ENCODE data around the gene ERVH48-1.
"Not testable (repeated sequence)": the region's sequence is repeated elsewhere in the genome, so short reads cannot be mapped to it uniquely, and the experiment has no call there.

Gene ERVH48-1

DNA sequence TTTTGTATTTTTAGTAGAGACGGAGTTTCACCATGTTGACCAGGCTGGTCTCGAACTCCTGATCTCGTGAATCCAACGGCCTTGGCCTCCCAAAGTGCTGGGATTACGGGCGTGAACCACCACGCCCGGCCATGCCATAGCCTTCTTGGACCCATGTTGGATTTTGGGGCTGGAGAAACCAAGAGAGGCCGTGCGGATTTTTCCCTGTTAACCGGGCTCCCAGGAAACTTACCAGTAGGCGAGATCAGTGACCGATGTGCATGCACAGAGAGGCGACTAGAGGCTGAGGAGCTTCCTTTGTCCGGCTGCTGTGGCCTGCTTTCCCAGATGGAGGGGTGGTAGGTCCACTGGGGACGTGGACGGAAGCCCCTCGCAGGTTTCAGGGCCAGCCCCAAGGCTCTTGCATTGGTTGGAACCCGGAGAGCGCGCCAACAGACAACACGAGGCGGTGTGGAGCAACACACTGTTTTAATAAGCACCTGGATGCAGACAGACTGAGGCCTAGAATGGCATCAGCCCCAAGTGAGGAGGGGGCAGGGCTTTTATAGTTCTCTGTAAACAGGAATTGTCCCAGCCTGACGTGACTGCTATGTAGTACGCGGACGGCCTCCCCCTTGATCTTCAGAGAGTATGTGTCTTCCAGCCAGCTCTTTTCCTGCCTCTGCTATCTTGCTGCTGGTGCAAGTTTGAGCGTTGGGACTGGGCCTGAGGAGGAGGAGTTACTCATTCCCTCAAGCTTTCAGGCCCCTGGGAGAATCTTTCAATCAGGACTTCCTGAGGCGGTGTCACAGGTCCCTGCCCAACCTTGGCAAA is at the start of gene ERVH48-1:
Gene ERVH48-1, minus strand, starts transcription at position 517 of the 813 bp plus-strand sequence. CDS start 6,624 bp downstream, outside the sequence.
- no peak for DNase-seq (ENCODE audit: low spot score)

- DNase-seq (ENCODE audit: low spot score): peak; percentile 98
Observed at GRCh38 chr21:42973991-42974831, 48.8 kb upstream of the ERVH48-1 start, which contains the start of gene PKNOX1. Gene PKNOX1 (plus strand): TSS chr21:42974562. CDS start chr21:43004382, 29,820 bp downstream.

DNA sequence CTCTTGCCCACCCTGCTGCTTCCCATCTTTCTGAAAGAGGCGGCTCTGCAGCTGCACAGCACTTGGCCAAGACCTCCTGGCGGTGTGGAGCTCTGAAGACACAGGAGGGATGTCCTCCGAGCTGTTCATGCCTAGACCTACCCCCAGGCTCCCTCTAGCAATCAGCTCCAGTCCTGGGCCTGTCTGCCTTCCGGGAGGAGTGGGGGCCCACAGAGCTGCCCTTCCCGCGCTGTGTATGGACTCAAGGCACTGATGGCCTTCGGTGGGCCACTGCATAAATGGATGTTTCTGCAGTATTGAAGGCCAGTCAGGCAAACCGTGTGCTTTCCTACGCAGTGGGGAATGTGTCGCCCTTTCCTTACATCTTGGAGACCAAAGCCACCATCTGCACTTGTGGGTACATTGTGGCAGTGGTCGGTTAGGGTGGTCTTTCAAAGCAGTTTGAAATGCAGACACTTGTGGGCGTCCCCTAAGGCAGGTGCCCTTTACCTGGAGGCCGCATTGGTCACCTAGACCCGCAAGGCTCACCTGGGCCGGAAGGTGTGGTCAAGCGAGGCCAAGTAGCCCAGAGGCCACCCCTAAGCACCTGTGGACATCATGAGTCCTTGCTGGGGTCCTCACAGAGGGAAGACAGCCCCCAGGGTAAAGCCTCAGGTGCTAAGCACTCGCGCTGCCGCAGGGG is 48.0 kb upstream of the ERVH48-1 start:
- DNase-seq (ENCODE audit: low spot score): no peak

DNA sequence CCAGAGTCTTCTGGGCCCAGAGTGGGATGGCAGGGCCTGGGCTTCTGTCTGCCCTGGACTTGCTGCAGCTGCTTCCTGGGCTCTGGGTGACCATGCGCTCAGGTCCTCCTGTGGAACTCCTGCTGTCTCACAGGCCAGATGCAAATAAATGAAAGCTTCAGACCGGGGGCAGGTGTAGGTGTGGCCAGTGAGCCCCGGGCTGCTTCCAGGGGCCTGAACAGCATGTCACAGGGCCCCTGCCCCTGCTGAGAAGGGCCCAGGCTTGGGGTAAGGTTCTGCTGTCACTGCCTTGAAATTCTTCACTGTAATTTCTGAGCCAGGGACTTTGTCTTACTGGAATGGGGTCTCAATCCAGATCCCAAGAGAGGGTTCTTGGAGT is 46.5 kb upstream of the ERVH48-1 start:
- no peak for DNase-seq (ENCODE audit: low spot score)

- DNase-seq (ENCODE audit: low spot score): no peak
Observed at GRCh38 chr21:42970946-42971653, 45.7 kb upstream of the ERVH48-1 start.

- DNase-seq (ENCODE audit: low spot score): no peak
Observed at GRCh38 chr21:42969193-42969600, 43.8 kb upstream of the ERVH48-1 start.

DNA sequence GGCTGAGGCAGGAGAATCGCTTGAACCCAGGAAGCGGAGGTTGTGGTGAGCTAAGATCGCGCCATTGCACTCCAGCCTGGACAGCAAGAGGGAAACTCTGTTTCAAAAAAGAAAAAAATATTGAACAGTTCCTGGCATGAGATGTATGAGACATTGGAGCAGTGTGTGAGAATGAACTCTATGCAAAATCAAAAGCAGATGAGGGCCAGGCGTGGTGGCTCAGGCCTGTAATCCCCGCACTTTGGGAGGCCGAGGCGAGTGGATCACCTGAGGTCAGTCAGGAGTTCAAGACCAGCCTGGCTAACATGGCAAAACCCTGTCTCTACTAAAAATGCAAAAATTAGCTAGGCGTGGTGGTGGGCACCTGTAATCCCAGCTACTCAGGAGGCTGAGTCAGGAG is 42.2 kb upstream of the ERVH48-1 start:
- not testable (repeated sequence) for DNase-seq (ENCODE audit: low spot score)

GRCh38 chr21:42965211-42965560 is 39.8 kb upstream of the ERVH48-1 start:
- DNase-seq (ENCODE audit: low spot score): no peak

- no peak for DNase-seq (ENCODE audit: low spot score)
Observed at GRCh38 chr21:42964546-42965210, 39.2 kb upstream of the ERVH48-1 start.

- DNase-seq (ENCODE audit: low spot score): no peak
Observed at GRCh38 chr21:42964086-42964485, 38.7 kb upstream of the ERVH48-1 start.

- DNase-seq (ENCODE audit: low spot score): no peak
Observed at GRCh38 chr21:42962380-42963007, 37.1 kb upstream of the ERVH48-1 start.

DNA sequence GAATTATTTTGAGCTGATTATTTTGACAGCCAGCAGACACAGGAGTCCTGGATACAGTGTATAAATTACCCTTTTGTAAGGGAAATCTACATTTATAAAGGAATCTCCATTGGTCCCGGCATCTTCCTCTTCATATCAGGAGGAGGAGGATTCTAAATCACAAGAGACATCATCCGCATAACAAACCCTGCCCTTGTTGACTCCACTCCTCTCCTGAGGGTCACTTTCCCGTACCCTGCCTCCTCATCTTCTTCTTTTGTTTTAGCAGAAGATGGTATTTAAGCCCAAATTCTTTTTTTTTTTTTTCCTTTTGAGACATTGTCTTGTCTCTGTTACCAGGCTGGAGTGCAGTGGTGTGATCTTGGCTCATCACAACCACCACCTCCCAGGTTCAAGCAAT is 34.3 kb upstream of the ERVH48-1 start:
- DNase-seq (ENCODE audit: low spot score): no peak

GRCh38 chr21:42958122-42958521 is 32.7 kb upstream of the ERVH48-1 start:
- DNase-seq (ENCODE audit: low spot score): not testable (repeated sequence)

DNA sequence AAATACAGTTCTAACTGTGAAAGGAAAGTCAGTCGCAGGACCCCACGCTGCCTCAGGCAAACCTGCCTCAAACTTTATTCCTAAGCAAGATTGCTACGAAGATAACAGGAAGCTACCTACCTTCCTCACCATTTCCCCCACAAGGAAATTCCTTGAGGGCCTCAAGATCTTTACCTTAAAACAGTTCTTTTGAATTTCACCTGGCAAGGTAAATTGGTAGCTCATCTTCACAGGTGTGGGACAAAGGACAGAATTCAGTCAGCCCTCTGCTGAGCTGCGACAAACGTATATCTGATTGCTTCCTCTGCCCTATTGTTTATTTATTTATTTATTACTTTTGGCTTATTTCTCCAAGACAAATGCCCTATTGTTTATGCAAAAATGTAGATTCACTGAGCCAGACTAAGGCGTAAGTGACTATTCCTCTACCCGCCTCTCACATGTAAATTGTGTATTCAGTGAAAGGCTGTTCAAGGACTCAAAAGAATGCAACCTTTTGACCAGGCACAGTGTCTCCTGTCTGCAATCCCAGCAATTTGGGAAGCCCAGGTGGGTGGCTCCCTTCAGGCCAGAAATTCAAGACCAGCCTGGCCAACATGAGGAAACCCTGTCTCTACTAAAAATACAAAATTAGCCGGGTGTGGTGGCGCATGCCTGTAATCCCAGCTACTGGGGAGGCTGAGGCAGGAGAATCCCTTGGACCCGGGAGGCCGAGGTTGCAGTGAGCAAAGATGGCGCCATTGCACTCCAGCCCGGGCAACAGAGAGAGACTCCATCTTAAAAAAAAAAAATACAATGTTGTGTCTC is 31.6 kb upstream of the ERVH48-1 start:
- no peak for DNase-seq (ENCODE audit: low spot score)

- DNase-seq (ENCODE audit: low spot score): not testable (repeated sequence)
Observed at GRCh38 chr21:42951193-42951592, 25.8 kb upstream of the ERVH48-1 start.

- DNase-seq (ENCODE audit: low spot score): not testable (repeated sequence)
Observed at GRCh38 chr21:42949094-42949755, 23.8 kb upstream of the ERVH48-1 start.

GRCh38 chr21:42942244-42942643 is 16.8 kb upstream of the ERVH48-1 start:
- DNase-seq (ENCODE audit: low spot score): no peak

DNA sequence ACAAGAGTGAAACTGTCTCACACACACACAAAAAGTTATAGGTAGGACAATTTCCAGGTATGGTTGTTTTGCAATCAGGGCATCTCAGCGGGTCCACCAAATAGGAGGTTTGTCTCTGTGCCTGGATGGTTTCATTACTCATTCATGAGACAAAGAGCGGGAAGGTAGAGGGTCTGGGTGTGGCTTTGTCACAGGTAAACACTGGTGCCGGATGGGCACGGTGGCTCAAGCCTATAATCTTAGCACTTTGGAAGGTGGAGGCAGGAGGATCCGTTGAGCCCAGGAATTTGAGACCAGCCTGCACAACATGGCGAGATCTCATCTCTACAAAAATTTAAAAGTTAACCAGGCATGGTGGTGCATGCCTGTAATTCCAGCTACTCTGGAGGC is 16.3 kb upstream of the ERVH48-1 start:
- no peak for DNase-seq (ENCODE audit: low spot score)
